Amygdala (tissue), 56 donors: ENCODE results near the gene MPC1.
A peak's percentile ranks its signal among the peaks of the same experiment; 100 is the strongest.
"Not testable (repeated sequence)": the region's sequence is repeated elsewhere in the genome, so short reads cannot be mapped to it uniquely, and the experiment has no call there.

Source experiments
- DNase-seq, 56 donors: peaks; one replicate each; lab custom pipeline; 2025; lab: John Stamatoyannopoulos, UW

The MPC1 gene

GRCh38 chr6:166382500-166382932 lies 224 bp downstream of the MPC1 start:
- DNase-seq, result peak in 3 of 56 donors; percentile 42 to 50 (median 48)

GRCh38 chr6:166381733-166382499 lies 824 bp downstream of the MPC1 start:
- DNase-seq, result peak in 38 of 56 donors; percentile 7 to 72 (median 38)

- no peak for DNase-seq
These were observed 1.4 kb downstream of the MPC1 start for GRCh38 chr6:166381381-166381732.

- DNase-seq, result no peak
These were observed 2.9 kb downstream of the MPC1 start for GRCh38 chr6:166379800-166380199.

- DNase-seq, result no peak
These were observed 3.6 kb downstream of the MPC1 start for GRCh38 chr6:166379103-166379586.

GRCh38 chr6:166377721-166378120 lies 5.0 kb downstream of the MPC1 start:
- DNase-seq, result no peak

- no peak for DNase-seq
These were observed 7.7 kb downstream of the MPC1 start for GRCh38 chr6:166375013-166375412.

- no peak for DNase-seq
These were observed 12.3 kb downstream of the MPC1 start for GRCh38 chr6:166370489-166370888.

GRCh38 chr6:166369782-166370181 lies 13.0 kb downstream of the MPC1 start:
- DNase-seq, result no peak

GRCh38 chr6:166366921-166367320 lies 15.8 kb downstream of the MPC1 start:
- DNase-seq, result no peak

- no peak for DNase-seq
These were observed 16.9 kb downstream of the MPC1 start for GRCh38 chr6:166365806-166366205.

GRCh38 chr6:166365221-166365620 lies 17.5 kb downstream of the MPC1 start:
- DNase-seq, result peak in 5 of 56 donors; percentile 2 to 36 (median 16)

- peak in 3 of 56 donors; percentile 17 to 37 (median 19) for DNase-seq
These were observed 18.3 kb downstream of the MPC1 start for GRCh38 chr6:166364456-166364855.

- DNase-seq, result not testable (repeated sequence)
These were observed 20.3 kb downstream of the MPC1 start for GRCh38 chr6:166362427-166362826.

GRCh38 chr6:166361077-166361429 lies 21.7 kb downstream of the MPC1 start:
- no peak for DNase-seq

- DNase-seq, result no peak
These were observed 22.3 kb downstream of the MPC1 start for GRCh38 chr6:166360243-166361076.

- no peak for DNase-seq
These were observed 27.2 kb downstream of the MPC1 start for GRCh38 chr6:166355552-166355951.

- no peak for DNase-seq
These were observed 27.8 kb downstream of the MPC1 start for GRCh38 chr6:166354965-166355364.

GRCh38 chr6:166354143-166354542 lies 28.6 kb downstream of the MPC1 start:
- DNase-seq, result no peak

GRCh38 chr6:166353507-166353906 lies 29.2 kb downstream of the MPC1 start:
- DNase-seq, result no peak

GRCh38 chr6:166352923-166353322 lies 29.8 kb downstream of the MPC1 start:
- DNase-seq, result no peak
